Endothelial cell of umbilical vein (primary cell): ENCODE measurements around the gene CCDC187.

Experiments used
- CTCF ChIP-seq, 2 donors: IDR thresholded peaks; 1 replicate in 1 of 2; 2 replicates in 1 of 2; pipeline ENCODE4 v1.5.1; 2011; ENCODE audit warnings: low read length in 2 of 2, mild to moderate bottlenecking in 2 of 2, moderate library complexity in 2 of 2, control low read depth in 1 of 2, inconsistent platforms in 1 of 2, low read depth in 1 of 2; ENCODE audit not compliant: insufficient read depth in 1 of 2; ENCODE audit errors: extremely low read depth in 1 of 2
- EZH2 ChIP-seq: IDR thresholded peaks from 2 replicates; pipeline ENCODE4 v1.6.1; 2012; ENCODE audit warnings: borderline replicate concordance, low read depth, mild to moderate bottlenecking, moderate library complexity, low read length, inconsistent platforms; ENCODE audit not compliant: severe bottlenecking
- FOS ChIP-seq: IDR thresholded peaks from 2 replicates; pipeline ENCODE4 v1.6.1; 2011; ENCODE audit warnings: mild to moderate bottlenecking, low read length, moderate library complexity, borderline replicate concordance; ENCODE audit not compliant: insufficient read depth
- GATA2 ChIP-seq: IDR thresholded peaks from 2 replicates; pipeline ENCODE4 v1.7.0; 2011; ENCODE audit warnings: low read depth, mild to moderate bottlenecking, moderate library complexity, mixed read lengths, low read length; ENCODE audit not compliant: insufficient read length, insufficient read depth
- JUN ChIP-seq: IDR thresholded peaks from 2 replicates; pipeline ENCODE4 v1.6.1; 2011; ENCODE audit warnings: borderline replicate concordance, low read depth; ENCODE audit not compliant: insufficient read length, insufficient read depth
- MYC ChIP-seq: IDR thresholded peaks from one replicate; pipeline ENCODE4 v1.6.1; 2011; ENCODE audit warnings: mild to moderate bottlenecking, low read depth, low read length
- POLR2A ChIP-seq: IDR thresholded peaks from 2 replicates; pipeline ENCODE4 v1.6.1; 2012; ENCODE audit warnings: low read depth, mild to moderate bottlenecking, control low read depth, low read length
- POLR2AphosphoS5 ChIP-seq: IDR thresholded peaks from 2 replicates; pipeline ENCODE4 v1.6.1; 2012; ENCODE audit warnings: low read depth, mild to moderate bottlenecking, control low read depth, low read length, moderate library complexity; ENCODE audit not compliant: insufficient read depth
- TF ChIP-seq, protein P1 (sequence below): IDR thresholded peaks from 2 replicates; pipeline ENCODE4 v1.6.1; 2011; ENCODE audit not compliant: insufficient read depth, insufficient read length

GRCh38 chr9:136346157-136346481, 42.2 kb upstream of the CCDC187 start:
- TF ChIP-seq POLR2AphosphoS5 (no peak), CTCF (IDR thresholded peaks at IDR 0.05; ENCODE audit: extremely low read depth in 1 of 2, insufficient read depth in 1 of 2, low read depth in 1 of 2, low read length in 2 of 2) (no peak), JUN (no peak), POLR2A (no peak), FOS (no peak), EZH2 (no peak), GATA2 (no peak), MYC (no peak)
- TF ChIP-seq, protein P1, sequence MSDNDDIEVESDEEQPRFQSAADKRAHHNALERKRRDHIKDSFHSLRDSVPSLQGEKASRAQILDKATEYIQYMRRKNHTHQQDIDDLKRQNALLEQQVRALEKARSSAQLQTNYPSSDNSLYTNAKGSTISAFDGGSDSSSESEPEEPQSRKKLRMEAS = no peak
